Progenitor cell of endocrine pancreas (in vitro differentiated cells): ENCODE results near the gene OR52E4. TPM values are rescaled to one million over a fixed set of nuclear protein-coding genes. Genes with fewer than 3 reads are reported as not detected.

Experiments
- DNase-seq: peaks from one replicate; pipeline ENCODE4 v3.0.0; 2021; ENCODE audit warnings: low spot score; ENCODE audit not compliant: unreplicated experiment
- H3K27ac Mint-ChIP-seq: 2 replicates; pipeline ENCODE4 v1.8.0; 2021; ENCODE audit warnings: mild to moderate bottlenecking, moderate library complexity, mixed read lengths
- H3K27me3 Mint-ChIP-seq: 2 replicates; pipeline ENCODE4 v1.8.0; 2021; ENCODE audit warnings: mixed read lengths
- H3K36me3 Mint-ChIP-seq: 2 replicates; pipeline ENCODE4 v1.8.0; 2022; ENCODE audit warnings: mixed read lengths; ENCODE audit not compliant: insufficient read depth
- H3K4me1 Mint-ChIP-seq: 2 replicates; pipeline ENCODE4 v1.8.0; 2021; ENCODE audit warnings: low read depth, mixed read lengths
- H3K4me3 Mint-ChIP-seq: 2 replicates; pipeline ENCODE4 v1.8.0; 2021; ENCODE audit warnings: low read depth, mild to moderate bottlenecking, moderate library complexity, mixed read lengths
- H3K9me3 Mint-ChIP-seq: 2 replicates; pipeline ENCODE4 v1.8.0; 2021; ENCODE audit warnings: low read depth, mixed read lengths
- CTCF ChIP-seq: fragments of 200-600 bp; sonication (generic); IDR thresholded peaks from one replicate; pipeline ENCODE4 v1.5.0; 2021; ENCODE audit warnings: antibody characterized with exemption, mild to moderate bottlenecking; ENCODE audit not compliant: unreplicated experiment
- total RNA-seq: library from RNA; stranded (reverse); gene quantifications from 2 replicates; pipeline ENCODE4 v1.2.1, GENCODE V29; 2021

Gene OR52E4
- total RNA-seq, 1 donor from 2014 or later: not detected

GRCh38 chr11:5923794-5924193, 43.4 kb downstream of the OR52E4 start:
- DNase-seq: no peak
- Mint-ChIP-seq H3K9me3 (peaks cover 16% of the 10 kb centered on the region), H3K4me1 (no peaks in the 10 kb centered on the region), H3K36me3 (no peaks in the 10 kb centered on the region), H3K4me3 (no peak overlapping the region), H3K27me3 (no peaks in the 10 kb centered on the region), H3K27ac (no peak overlapping the region)
- TF ChIP-seq CTCF: no peak

- Mint-ChIP-seq H3K27me3 (no peaks in the 10 kb centered on the region), H3K27ac (no peak overlapping the region), H3K36me3 (no peaks in the 10 kb centered on the region), H3K4me3 (no peak overlapping the region), H3K4me1 (no peaks in the 10 kb centered on the region), H3K9me3 (peaks cover 38% of the 10 kb centered on the region)
- DNase-seq: no peak
- TF ChIP-seq CTCF: no peak
These were observed 47.8 kb downstream of the OR52E4 start for GRCh38 chr11:5928271-5928670.

- H3K27ac Mint-ChIP-seq: no peak overlapping the region
- H3K27me3 Mint-ChIP-seq: no peaks in the 10 kb centered on the region
These were observed 48.4 kb downstream of the OR52E4 start for GRCh38 chr11:5928811-5929210.

GRCh38 chr11:5929571-5930368, 49.3 kb downstream of the OR52E4 start:
- H3K27me3 Mint-ChIP-seq: no peaks in the 10 kb centered on the region
- no peaks in the 10 kb centered on the region for H3K36me3 Mint-ChIP-seq
- no peak overlapping the region for H3K4me3 Mint-ChIP-seq
- H3K9me3 Mint-ChIP-seq: peaks cover 35% of the 10 kb centered on the region
- DNase-seq: no peak
- H3K4me1 Mint-ChIP-seq: no peaks in the 10 kb centered on the region
- H3K27ac Mint-ChIP-seq: peak overlapping the region; percentile 34
- TF ChIP-seq CTCF: no peak

More at GRCh38 chr11:5928811-5929210, 48.4 kb downstream of the OR52E4 start:
- Mint-ChIP-seq H3K36me3 (no peaks in the 10 kb centered on the region), H3K4me3 (no peak overlapping the region), H3K4me1 (no peaks in the 10 kb centered on the region), H3K9me3 (peaks cover 41% of the 10 kb centered on the region)
- DNase-seq: no peak
- no peak for TF ChIP-seq CTCF

GRCh38 chr11:5930614-5931013, 50.2 kb downstream of the OR52E4 start:
- DNase-seq: no peak
- no peak overlapping the region for H3K27ac Mint-ChIP-seq
- no peak overlapping the region for H3K4me3 Mint-ChIP-seq
- no peaks in the 10 kb centered on the region for H3K36me3 Mint-ChIP-seq
- H3K27me3 Mint-ChIP-seq: no peaks in the 10 kb centered on the region
- H3K9me3 Mint-ChIP-seq: peaks cover 35% of the 10 kb centered on the region
- TF ChIP-seq CTCF: no peak
- H3K4me1 Mint-ChIP-seq: no peaks in the 10 kb centered on the region
